Measurements from ENCODE around the gene ADAM19.

Gene ADAM19

GRCh38 chr5:157600252-157600651 lies 24.7 kb upstream of the ADAM19 start:
- Histone ChIP-seq H3K4me3 (no peak overlapping the region), H3K27ac (no peak overlapping the region), H3K36me3 (ENCODE audit: insufficient read depth, low read length) (no peaks in the 10 kb centered on the region), H3K9ac (ENCODE audit: insufficient read length) (no peak overlapping the region), H3K9me3 (ENCODE audit: low read depth, low read length) (no peaks in the 10 kb centered on the region)
- TF ChIP-seq EZH2 (IDR thresholded peaks at IDR 0.05) (no peak), POLR2AphosphoS5 (IDR thresholded peaks at IDR 0.05; ENCODE audit: borderline replicate concordance, low read depth, low read length) (no peak), FOXP2 (optimal IDR thresholded peaks at IDR 0.05; ENCODE audit: control extremely low read depth, extremely low read length, insufficient read depth) (no peak)
- DNase-seq (ENCODE audit: low read depth, low spot score): no peak

- Histone ChIP-seq H3K9ac (ENCODE audit: insufficient read length) (no peak overlapping the region), H3K36me3 (ENCODE audit: insufficient read depth, low read length) (no peaks in the 10 kb centered on the region), H3K4me3 (no peak overlapping the region), H3K9me3 (ENCODE audit: low read depth, low read length) (no peaks in the 10 kb centered on the region), H3K27ac (no peak overlapping the region)
- DNase-seq (ENCODE audit: low read depth, low spot score): no peak
- TF ChIP-seq POLR2AphosphoS5 (IDR thresholded peaks at IDR 0.05; ENCODE audit: borderline replicate concordance, low read depth, low read length): no peak
- TF ChIP-seq FOXP2 (optimal IDR thresholded peaks at IDR 0.05; ENCODE audit: control extremely low read depth, extremely low read length, insufficient read depth): no peak
- no peak for TF ChIP-seq EZH2 (IDR thresholded peaks at IDR 0.05)
Observed at GRCh38 chr5:157599565-157599964, 24.0 kb upstream of the ADAM19 start.

- Histone ChIP-seq H3K9ac (ENCODE audit: insufficient read length) (no peak overlapping the region), H3K9me3 (ENCODE audit: low read depth, low read length) (no peaks in the 10 kb centered on the region), H3K36me3 (ENCODE audit: insufficient read depth, low read length) (no peaks in the 10 kb centered on the region), H3K27ac (no peak overlapping the region), H3K4me3 (no peak overlapping the region)
- no peak for TF ChIP-seq POLR2AphosphoS5 (IDR thresholded peaks at IDR 0.05; ENCODE audit: borderline replicate concordance, low read depth, low read length)
- no peak for TF ChIP-seq FOXP2 (optimal IDR thresholded peaks at IDR 0.05; ENCODE audit: control extremely low read depth, extremely low read length, insufficient read depth)
- no peak for TF ChIP-seq EZH2 (IDR thresholded peaks at IDR 0.05)
- no peak for DNase-seq (ENCODE audit: low read depth, low spot score)
Observed at GRCh38 chr5:157598350-157598936, 22.9 kb upstream of the ADAM19 start.

- H3K27ac ChIP-seq: no peak overlapping the region
- no peaks in the 10 kb centered on the region for H3K36me3 ChIP-seq (ENCODE audit: insufficient read depth, low read length)
- no peak overlapping the region for H3K9ac ChIP-seq (ENCODE audit: insufficient read length)
- no peak for TF ChIP-seq FOXP2 (optimal IDR thresholded peaks at IDR 0.05; ENCODE audit: control extremely low read depth, extremely low read length, insufficient read depth)
- no peak for TF ChIP-seq EZH2 (IDR thresholded peaks at IDR 0.05)
- no peak for TF ChIP-seq POLR2AphosphoS5 (IDR thresholded peaks at IDR 0.05; ENCODE audit: borderline replicate concordance, low read depth, low read length)
- no peaks in the 10 kb centered on the region for H3K9me3 ChIP-seq (ENCODE audit: low read depth, low read length)
- no peak for DNase-seq (ENCODE audit: low read depth, low spot score)
- no peak overlapping the region for H3K4me3 ChIP-seq
Observed at GRCh38 chr5:157597277-157597676, 21.7 kb upstream of the ADAM19 start.

GRCh38 chr5:157596487-157596886 lies 20.9 kb upstream of the ADAM19 start:
- H3K9me3 ChIP-seq (ENCODE audit: low read depth, low read length): 0 out of 2 replicates have a peak, but pooled peaks cover 3% of the 10 kb centered on the region
- TF ChIP-seq FOXP2 (optimal IDR thresholded peaks at IDR 0.05; ENCODE audit: control extremely low read depth, extremely low read length, insufficient read depth) (no peak), EZH2 (IDR thresholded peaks at IDR 0.05) (no peak), POLR2AphosphoS5 (IDR thresholded peaks at IDR 0.05; ENCODE audit: borderline replicate concordance, low read depth, low read length) (no peak)
- H3K36me3 ChIP-seq (ENCODE audit: insufficient read depth, low read length): no peaks in the 10 kb centered on the region
- DNase-seq (ENCODE audit: low read depth, low spot score): no peak
- no peak overlapping the region for H3K9ac ChIP-seq (ENCODE audit: insufficient read length)
- H3K27ac ChIP-seq: no peak overlapping the region
- H3K4me3 ChIP-seq: no peak overlapping the region

GRCh38 chr5:157594675-157595459 lies 19.3 kb upstream of the ADAM19 start:
- Histone ChIP-seq H3K9me3 (ENCODE audit: low read depth, low read length) (0 out of 2 replicates have a peak, but pooled peaks cover 3% of the 10 kb centered on the region), H3K4me3 (no peak overlapping the region), H3K27ac (no peak overlapping the region), H3K36me3 (ENCODE audit: insufficient read depth, low read length) (no peaks in the 10 kb centered on the region), H3K9ac (ENCODE audit: insufficient read length) (no peak overlapping the region)
- no peak for DNase-seq (ENCODE audit: low read depth, low spot score)
- TF ChIP-seq EZH2 (IDR thresholded peaks at IDR 0.05): no peak
- TF ChIP-seq FOXP2 (optimal IDR thresholded peaks at IDR 0.05; ENCODE audit: control extremely low read depth, extremely low read length, insufficient read depth): no peak
- TF ChIP-seq POLR2AphosphoS5 (IDR thresholded peaks at IDR 0.05; ENCODE audit: borderline replicate concordance, low read depth, low read length): no peak

- Histone ChIP-seq H3K27ac (no peak overlapping the region), H3K9me3 (ENCODE audit: low read depth, low read length) (0 out of 2 replicates have a peak, but pooled peaks cover 3% of the 10 kb centered on the region), H3K9ac (ENCODE audit: insufficient read length) (no peak overlapping the region), H3K36me3 (ENCODE audit: insufficient read depth, low read length) (no peaks in the 10 kb centered on the region), H3K4me3 (no peak overlapping the region)
- TF ChIP-seq POLR2AphosphoS5 (IDR thresholded peaks at IDR 0.05; ENCODE audit: borderline replicate concordance, low read depth, low read length): no peak
- no peak for TF ChIP-seq EZH2 (IDR thresholded peaks at IDR 0.05)
- TF ChIP-seq FOXP2 (optimal IDR thresholded peaks at IDR 0.05; ENCODE audit: control extremely low read depth, extremely low read length, insufficient read depth): no peak
- DNase-seq (ENCODE audit: low read depth, low spot score): no peak
Observed at GRCh38 chr5:157594257-157594656, 18.7 kb upstream of the ADAM19 start.

GRCh38 chr5:157593052-157593757 lies 17.6 kb upstream of the ADAM19 start:
- Histone ChIP-seq H3K4me3 (no peak overlapping the region), H3K27ac (no peak overlapping the region), H3K9ac (ENCODE audit: insufficient read length) (no peak overlapping the region), H3K9me3 (ENCODE audit: low read depth, low read length) (0 out of 2 replicates have a peak, but pooled peaks cover 3% of the 10 kb centered on the region), H3K36me3 (ENCODE audit: insufficient read depth, low read length) (no peaks in the 10 kb centered on the region)
- DNase-seq (ENCODE audit: low read depth, low spot score): no peak
- TF ChIP-seq EZH2 (IDR thresholded peaks at IDR 0.05): no peak
- TF ChIP-seq FOXP2 (optimal IDR thresholded peaks at IDR 0.05; ENCODE audit: control extremely low read depth, extremely low read length, insufficient read depth): no peak
- no peak for TF ChIP-seq POLR2AphosphoS5 (IDR thresholded peaks at IDR 0.05; ENCODE audit: borderline replicate concordance, low read depth, low read length)
